ENCODE results near the gene HCFC1R1. TPM values are rescaled to one million over a fixed set of nuclear protein-coding genes. Genes with fewer than 3 reads are reported as not detected.
A peak's percentile ranks its signal among the peaks of the same experiment; 100 is the strongest.

HCFC1R1 gene
- total and polyA plus RNA-seq, 2 donors (not counting 1 experiment from before 2014, with no cell fraction given): 17.9 to 24.8 TPM

DNA sequence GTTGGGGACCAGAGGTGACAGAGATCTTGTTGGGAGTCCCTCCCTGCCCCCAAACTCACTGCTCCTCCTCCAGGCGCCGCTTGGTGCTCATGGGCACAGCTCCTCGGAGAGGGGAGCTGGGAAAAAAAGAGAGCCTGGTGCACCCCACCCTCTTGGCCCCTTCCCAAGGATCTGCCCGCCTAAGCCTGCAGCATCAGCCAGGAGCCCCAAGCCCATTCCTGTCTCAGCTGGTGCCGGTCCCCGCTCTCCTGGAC lies 400 bp downstream of the HCFC1R1 start:
- peak overlapping the region; percentile 90 for H2AFZ ChIP-seq (ENCODE audit: insufficient read depth, low read depth, low read length, poor library complexity, severe bottlenecking)
- intact Hi-C loops (cut with micrococcal nuclease): loop anchor here (5.0 to 10.0 kb wide), 6 partner anchors 56 to 1719 kb away; partner anchors contain the start of genes PAQR4, SRRM2, UBE2I and ZNF174

More for the DNA sequence above, 400 bp downstream of the HCFC1R1 start:
- Histone ChIP-seq H3K4me1 (ENCODE audit: control insufficient read depth in 2 of 2, insufficient read depth in 2 of 2, low read length in 2 of 2) (peaks cover 39 to 55% of the 10 kb centered on the region in 2 donors), H3K9ac (ENCODE audit: low read length) (peak overlapping the region; percentile 90), H3K79me2 (ENCODE audit: control insufficient read depth, insufficient read depth, low read length) (peaks cover 15% of the 10 kb centered on the region), H3K9me3 (ENCODE audit: control extremely low read depth in 1 of 3, control insufficient read depth in 2 of 3, insufficient read depth in 1 of 3, low read length in 2 of 3) (no peaks in the 10 kb centered on the region), H3K4me3 (ENCODE audit: control extremely low read depth in 1 of 5, extremely low read depth in 1 of 5, insufficient read depth in 1 of 5, low read depth in 2 of 5, low read length in 4 of 5) (peak overlapping the region in 4 of 5 experiments; percentile 63 to 79 (median 72)), H3K4me2 (replicated peaks; ENCODE audit: low read depth, low read length, poor library complexity, severe bottlenecking) (peak overlapping the region; percentile 90), H3K27ac (ENCODE audit: low read length in 2 of 2) (peak overlapping the region; percentile 5 to 94), H3K27me3 (replicated peaks in 1 of 4; ENCODE audit: control extremely low read depth in 1 of 4, control insufficient read depth in 3 of 4, insufficient read depth in 4 of 4, low read length in 3 of 4) (peaks cover 0 to 4% (median under 1%) of the 10 kb centered on the region in 4 experiments), H3K36me3 (replicated peaks in 1 of 2; ENCODE audit: control extremely low read depth in 1 of 2, control insufficient read depth in 1 of 2, extremely low read depth in 1 of 2, insufficient read depth in 2 of 2, low read length in 1 of 2) (peaks cover 0 to 18% of the 10 kb centered on the region in 2 experiments), H4K20me1 (ENCODE audit: control insufficient read depth, insufficient read depth, low read length, poor library complexity, severe bottlenecking) (peaks cover 28% of the 10 kb centered on the region)
- no peaks in the 10 kb centered on the region for H3K9me3 Mint-ChIP-seq (ENCODE audit: insufficient read depth)
- 22% methylated on average over 3 of the region's 6 CpGs for WGBS (ENCODE audit: insufficient coverage)
- TF ChIP-seq CTCF (IDR thresholded peaks at IDR 0.05) (no peak), EZH2 (IDR thresholded peaks at IDR 0.05; ENCODE audit: borderline replicate concordance, insufficient read depth, low read depth, low read length, poor library complexity, severe bottlenecking) (no peak)
- no peaks in the 10 kb centered on the region for H3K27me3 Mint-ChIP-seq
- peak overlapping the region; percentile 99 for H3K27ac Mint-ChIP-seq
- DNase-seq (no peak), ATAC-seq (ENCODE audit: low read depth) (no peak)
- H3K4me3 Mint-ChIP-seq: peak overlapping the region; percentile 97
- POLR2A ChIA-PET: interaction anchor here (0.6 to 2.1 kb wide), 2 partner anchors 10 to 20 kb away, joined by 3 to 9 read pairs; no protein-coding TSS in a partner anchor
- H3K4me1 Mint-ChIP-seq: peaks cover 44% of the 10 kb centered on the region
- CTCF ChIA-PET: interaction anchor here (2.0 to 6.9 kb wide), 4 partner anchors 10 to 35 kb away, joined by 6 to 61 read pairs (median 18); no protein-coding TSS in a partner anchor
